Activated CD4-positive, alpha-beta memory T cell treated with anti-CD3 and anti-CD28 coated beads, Interleukin-2, amount 10 ng/mL, durations not matched to agents 7 days and 5 days (primary cell): Measurements from ENCODE around the gene GMDS. TPM values are rescaled to one million over a fixed set of nuclear protein-coding genes. Genes with fewer than 3 reads are reported as not detected.

Source experiments
- CTCF ChIA-PET: fragments of 350-600 bp; sonication (Branson Sonifier 250); formaldehyde crosslinking; loops from one replicate; lab custom pipeline; 2021; ENCODE audit warnings: antibody characterized with exemption, inconsistent platforms; lab: Charles Lee
- POLR2A ChIA-PET: fragments of 350-600 bp; sonication (Branson Sonifier 250); formaldehyde crosslinking; loops from one replicate; lab custom pipeline; 2021; ENCODE audit warnings: antibody characterized with exemption; lab: Charles Lee
- DNase-seq: peaks from one replicate; pipeline ENCODE4 v3.0.0-alpha.2; 2020
- H3K27ac Mint-ChIP-seq: one replicate; pipeline ENCODE4 v1.8.0; 2021; ENCODE audit warnings: mild to moderate bottlenecking, mixed read lengths
- H3K27me3 Mint-ChIP-seq: one replicate; pipeline ENCODE4 v1.8.0; 2021; ENCODE audit warnings: mixed read lengths
- H3K36me3 Mint-ChIP-seq: one replicate; pipeline ENCODE4 v1.8.0; 2021; ENCODE audit warnings: low read depth, mixed read lengths
- H3K4me1 Mint-ChIP-seq: one replicate; pipeline ENCODE4 v1.8.0; 2021; ENCODE audit warnings: mixed read lengths
- H3K4me3 Mint-ChIP-seq: one replicate; pipeline ENCODE4 v1.8.0; 2021; ENCODE audit warnings: mild to moderate bottlenecking, mixed read lengths
- H3K9me3 Mint-ChIP-seq: one replicate; pipeline ENCODE4 v1.8.0; 2021; ENCODE audit warnings: mixed read lengths
- total RNA-seq, 2 experiments: library from RNA; stranded (reverse); gene quantifications; one replicate each; pipeline ENCODE4 v1.2.3, GENCODE V29; 2021

Gene GMDS
- total RNA-seq, 2 experiments from 2014 or later = 23.7 to 24.7 TPM

DNA sequence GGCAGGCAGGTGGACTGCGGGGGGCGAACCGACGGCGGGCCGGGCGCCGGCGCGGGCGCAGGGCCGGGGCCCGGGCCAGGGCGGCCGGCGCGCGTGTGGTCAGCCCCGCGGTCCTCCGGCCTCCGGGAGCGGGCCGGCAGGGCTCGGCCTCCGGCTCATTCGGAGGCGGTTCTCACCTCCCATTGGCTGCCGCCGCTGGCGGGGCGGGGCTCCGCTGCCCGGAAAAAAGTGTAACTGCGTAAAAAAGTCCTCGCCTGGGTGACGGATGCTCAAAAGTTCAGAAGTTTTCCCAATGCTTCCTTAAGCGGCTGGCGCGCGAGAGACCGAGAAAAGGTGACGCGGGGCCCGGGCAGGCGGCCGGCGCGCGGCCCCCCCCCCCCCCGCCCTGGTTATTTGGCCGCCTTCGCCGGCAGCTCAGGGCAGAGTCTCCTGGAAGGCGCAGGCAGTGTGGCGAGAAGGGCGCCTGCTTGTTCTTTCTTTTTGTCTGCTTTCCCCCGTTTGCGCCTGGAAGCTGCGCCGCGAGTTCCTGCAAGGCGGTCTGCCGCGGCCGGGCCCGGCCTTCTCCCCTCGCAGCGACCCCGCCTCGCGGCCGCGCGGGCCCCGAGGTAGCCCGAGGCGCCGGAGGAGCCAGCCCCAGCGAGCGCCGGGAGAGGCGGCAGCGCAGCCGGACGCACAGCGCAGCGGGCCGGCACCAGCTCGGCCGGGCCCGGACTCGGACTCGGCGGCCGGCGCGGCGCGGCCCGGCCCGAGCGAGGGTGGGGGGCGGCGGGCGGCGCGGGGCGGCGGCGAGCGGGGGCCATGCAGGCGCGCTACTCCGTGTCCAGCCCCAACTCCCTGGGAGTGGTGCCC lies 635.5 kb downstream of the GMDS start, which contains the start of gene FOXC1:
Gene FOXC1, plus strand, starts transcription at position 268 of the 849 bp plus-strand sequence. Its CDS starts 531 bp downstream, at position 799.
- Mint-ChIP-seq H3K4me3 (peak within 1 kb of the TSS; percentile 59), H3K9me3 (no peaks in the 10 kb centered on the region), H3K27ac (no peak within 1 kb of the TSS), H3K4me1 (peaks cover 40% of the 10 kb centered on the region), H3K36me3 (peaks cover 11% of the 10 kb centered on the region), H3K27me3 (peaks cover 65% of the 10 kb centered on the region)
- ChIA-PET POLR2A (no interaction called here), CTCF (interaction anchor here (0.9 to 3.5 kb wide), 4 partner anchors 9 to 86 kb away, joined by 3 to 14 read pairs (median 4); no protein-coding TSS in a partner anchor)
- peak; percentile 52 for DNase-seq

DNA sequence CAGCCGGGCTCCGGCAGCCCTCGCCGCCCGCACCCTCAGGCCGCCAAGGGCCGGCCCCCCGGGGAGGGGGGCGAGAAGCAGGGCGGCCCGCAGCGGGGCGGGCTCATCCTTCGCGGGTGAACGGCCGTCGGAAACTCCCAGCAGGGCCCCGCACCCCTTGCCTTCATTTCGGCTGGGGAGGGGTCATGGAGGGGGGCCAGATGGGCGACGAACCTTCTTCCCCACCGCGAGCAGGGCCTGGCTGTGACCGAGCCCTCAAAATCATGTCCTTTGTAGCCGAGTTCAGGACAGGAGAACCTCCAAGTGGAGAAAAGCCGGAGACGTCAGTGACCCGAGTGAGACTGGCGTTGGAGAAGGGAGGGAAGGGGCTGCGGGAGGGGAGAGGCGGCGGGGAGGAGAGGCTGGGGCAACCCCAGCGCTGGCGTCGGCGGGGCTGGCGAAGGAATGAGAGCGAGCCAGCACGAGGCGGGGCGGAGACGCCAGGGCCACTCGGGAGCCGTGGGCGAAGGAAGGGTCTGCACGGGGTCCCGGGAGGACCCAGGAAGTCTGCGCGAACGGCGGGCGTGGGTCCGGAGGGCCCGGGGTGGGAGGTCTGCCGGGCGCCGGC lies 636.3 kb downstream of the GMDS start:
- DNase-seq = no peak
- POLR2A ChIA-PET = no interaction called here
- Mint-ChIP-seq H3K4me3 (peak overlapping the region; percentile 51), H3K36me3 (peaks cover 11% of the 10 kb centered on the region), H3K9me3 (no peaks in the 10 kb centered on the region), H3K4me1 (peaks cover 40% of the 10 kb centered on the region), H3K27ac (no peak overlapping the region), H3K27me3 (peaks cover 63% of the 10 kb centered on the region)
- CTCF ChIA-PET = interaction anchor here (1.4 to 3.1 kb wide), 4 partner anchors 13 to 1025 kb away, joined by 4 to 15 read pairs (median 4); no protein-coding TSS in a partner anchor

DNA sequence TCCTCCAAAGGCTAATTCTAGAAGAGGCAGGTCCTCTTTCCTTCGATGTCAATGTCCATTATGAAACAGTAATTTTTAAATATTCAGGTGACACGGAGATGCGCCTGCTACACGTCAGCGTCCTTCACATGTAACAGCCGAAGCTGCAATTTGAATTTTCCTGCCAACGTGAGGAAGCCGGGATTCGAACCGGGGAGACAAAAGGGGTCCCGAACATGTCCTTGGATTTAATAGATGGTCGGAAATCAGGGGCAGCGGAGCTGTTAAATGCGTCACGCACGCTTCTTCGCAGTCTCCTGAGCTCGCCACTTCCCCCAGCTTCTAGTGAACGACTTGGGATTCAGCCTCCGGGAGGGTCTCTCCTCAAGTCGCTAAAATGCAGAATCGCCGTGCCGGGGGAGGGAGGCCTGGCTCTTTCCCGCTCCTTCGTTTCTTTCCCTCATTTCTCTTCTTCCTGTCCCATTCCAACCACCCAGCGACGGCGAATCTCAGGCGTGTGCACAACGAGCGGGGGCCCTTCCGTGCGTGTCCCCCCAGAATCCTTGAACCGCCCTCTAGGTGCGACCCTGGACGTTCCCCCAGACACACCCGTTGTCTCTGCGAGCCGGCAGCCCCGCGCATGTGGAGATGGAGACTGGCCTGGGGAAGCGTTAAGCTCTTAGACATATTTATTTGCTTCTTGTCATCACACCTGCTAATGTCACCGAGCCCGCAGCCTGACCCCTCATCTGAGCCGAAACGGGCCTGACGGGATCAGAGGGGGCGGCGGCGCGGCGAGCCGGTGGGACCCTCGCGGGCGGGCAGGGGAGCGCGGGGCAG lies 637.0 kb downstream of the GMDS start:
- peaks cover 11% of the 10 kb centered on the region for H3K36me3 Mint-ChIP-seq
- no peaks in the 10 kb centered on the region for H3K9me3 Mint-ChIP-seq
- no peak for DNase-seq
- POLR2A ChIA-PET = interaction anchor here (1.0 kb wide), 1 partner anchor 489 kb away, joined by 3 read pairs; no protein-coding TSS in a partner anchor
- H3K4me1 Mint-ChIP-seq = peaks cover 36% of the 10 kb centered on the region
- peaks cover 66% of the 10 kb centered on the region for H3K27me3 Mint-ChIP-seq
- H3K27ac Mint-ChIP-seq = no peak overlapping the region
- CTCF ChIA-PET = interaction anchor here (1.1 to 3.1 kb wide), 3 partner anchors 12 to 1026 kb away, joined by 3 to 15 read pairs (median 4); no protein-coding TSS in a partner anchor
- H3K4me3 Mint-ChIP-seq = peak overlapping the region; percentile 44

DNA sequence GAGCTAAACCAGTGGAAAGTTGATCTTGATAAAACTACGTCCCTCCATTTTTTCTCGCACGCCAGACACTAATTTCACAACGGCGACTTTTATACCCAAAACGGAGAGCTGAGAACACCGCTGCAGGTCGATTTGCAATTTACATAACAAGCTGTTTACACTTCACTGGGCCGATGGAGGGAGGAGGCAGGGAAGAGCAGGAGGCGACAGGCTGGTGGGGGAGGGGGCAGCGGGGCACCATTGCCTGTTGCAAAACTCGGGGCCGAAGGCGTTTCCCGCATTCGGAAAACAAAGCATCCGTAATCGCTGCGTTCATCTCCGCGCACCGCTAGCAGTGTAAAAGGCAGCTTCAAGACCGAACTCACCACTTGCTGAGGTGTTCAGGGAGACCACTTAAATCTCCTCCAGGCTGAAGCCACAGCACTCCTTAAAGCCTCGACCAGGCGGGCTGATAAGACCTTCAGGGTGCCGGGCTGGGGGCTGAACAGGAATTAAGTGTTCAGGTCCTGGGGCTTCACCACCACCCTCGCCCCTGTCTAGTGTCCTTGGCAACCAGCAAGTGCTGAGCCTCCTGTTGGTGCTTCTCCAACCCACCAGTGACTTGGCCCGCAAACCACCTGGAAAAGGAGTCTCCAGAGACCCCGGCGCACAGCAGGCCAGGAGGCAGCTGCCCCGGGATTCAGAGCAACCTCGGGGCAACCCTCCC lies 637.7 kb downstream of the GMDS start:
- H3K4me3 Mint-ChIP-seq = peak overlapping the region; percentile 44
- H3K27me3 Mint-ChIP-seq = peaks cover 66% of the 10 kb centered on the region
- ChIA-PET POLR2A (interaction anchor here (1.0 kb wide), 1 partner anchor 490 kb away, joined by 3 read pairs; no protein-coding TSS in a partner anchor), CTCF (interaction anchor here (1.1 to 3.1 kb wide), 4 partner anchors 11 to 1027 kb away, joined by 3 to 15 read pairs (median 5); no protein-coding TSS in a partner anchor)
- peaks cover 34% of the 10 kb centered on the region for H3K4me1 Mint-ChIP-seq
- no peak overlapping the region for H3K27ac Mint-ChIP-seq
- DNase-seq = no peak
- H3K9me3 Mint-ChIP-seq = no peaks in the 10 kb centered on the region
- H3K36me3 Mint-ChIP-seq = peaks cover 11% of the 10 kb centered on the region

DNA sequence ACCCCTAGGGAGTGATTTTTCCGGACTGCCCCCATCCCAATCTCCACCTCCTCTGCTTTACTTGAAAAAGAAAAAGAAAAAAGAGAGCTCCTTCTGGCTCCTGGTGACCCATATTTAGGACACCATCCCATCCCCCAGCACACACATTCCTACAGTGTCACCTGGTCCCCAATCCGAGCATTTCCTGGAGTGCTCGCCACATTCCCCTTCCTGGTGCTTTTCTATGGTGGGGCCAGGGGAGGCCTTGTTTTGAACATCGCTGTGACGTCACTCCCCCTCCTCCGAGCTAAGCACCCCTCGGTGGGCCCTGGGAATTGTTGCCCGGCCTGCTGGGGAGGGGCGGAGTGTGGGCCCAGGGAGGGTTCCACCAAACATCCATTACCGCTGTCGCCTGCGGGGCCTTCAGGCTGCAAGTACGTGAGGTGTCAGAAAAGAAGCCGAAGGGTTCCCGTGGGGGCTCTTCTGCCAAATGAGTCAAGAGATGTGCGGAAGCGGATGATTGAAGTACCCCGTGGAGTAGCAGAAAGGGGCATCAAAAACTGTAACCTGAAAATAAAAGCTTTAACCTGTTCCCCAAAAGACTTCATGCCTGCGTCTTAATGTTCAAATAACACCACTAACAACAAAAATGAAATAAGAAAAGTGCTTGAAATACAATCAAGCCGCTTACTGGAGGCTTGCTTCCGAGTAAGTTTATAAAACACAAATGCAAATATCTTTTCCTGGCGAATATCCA lies 638.5 kb downstream of the GMDS start:
- CTCF ChIA-PET = interaction anchor here (1.3 to 3.1 kb wide), 3 partner anchors 10 to 1143 kb away, joined by 4 to 15 read pairs (median 6); no protein-coding TSS in a partner anchor
- no peaks in the 10 kb centered on the region for H3K9me3 Mint-ChIP-seq
- H3K4me1 Mint-ChIP-seq = peaks cover 30% of the 10 kb centered on the region
- POLR2A ChIA-PET = interaction anchor here (1.0 kb wide), 1 partner anchor 82 kb away, joined by 3 read pairs; no protein-coding TSS in a partner anchor
- peaks cover 8% of the 10 kb centered on the region for H3K36me3 Mint-ChIP-seq
- H3K4me3 Mint-ChIP-seq = peak overlapping the region; percentile 36
- DNase-seq = no peak
- H3K27me3 Mint-ChIP-seq = peaks cover 66% of the 10 kb centered on the region
- no peak overlapping the region for H3K27ac Mint-ChIP-seq

DNA sequence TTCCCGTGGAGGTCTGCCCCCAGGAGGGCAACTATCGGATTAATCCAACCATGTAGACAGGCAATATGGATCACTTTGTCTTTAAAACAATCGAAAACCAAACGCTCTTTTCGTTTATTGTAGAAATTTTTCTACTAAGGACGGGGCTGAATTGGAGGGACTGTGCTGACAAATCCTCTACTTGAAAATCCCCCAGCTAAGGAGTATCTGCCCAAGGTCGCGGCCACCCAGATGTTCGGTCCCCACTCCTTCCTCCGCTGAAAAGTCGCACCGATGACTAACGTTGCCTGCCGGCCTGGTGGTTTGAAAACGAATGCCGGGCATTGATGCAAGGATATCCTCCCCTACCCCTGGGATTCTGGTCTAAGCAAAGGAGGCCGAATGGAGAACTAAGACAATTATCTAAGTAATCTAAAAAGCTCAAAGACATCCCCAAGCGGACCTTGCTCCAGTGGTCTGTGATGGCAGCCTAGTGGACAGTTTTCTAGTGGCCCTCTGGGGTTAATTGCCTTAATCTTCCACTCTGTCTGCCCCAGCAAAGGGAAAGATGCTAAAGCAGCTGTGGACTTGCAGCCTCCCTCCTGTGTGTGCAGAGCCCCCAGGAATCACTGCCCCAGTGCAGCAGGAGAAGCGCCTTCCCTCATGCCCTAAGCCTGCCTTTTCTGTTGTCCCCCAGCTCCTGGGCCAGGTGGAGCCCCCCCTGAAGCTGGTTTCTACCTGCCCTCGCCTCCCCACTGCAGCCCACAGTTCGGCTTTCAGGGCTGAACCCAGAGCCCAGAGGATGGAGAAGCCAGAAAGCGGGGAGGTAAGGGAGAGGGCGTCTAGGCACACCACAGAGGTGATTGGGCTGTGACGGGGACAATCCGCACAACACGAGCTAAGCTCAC lies 639.3 kb downstream of the GMDS start:
- H3K36me3 Mint-ChIP-seq = peaks cover 7% of the 10 kb centered on the region
- no peak overlapping the region for H3K4me3 Mint-ChIP-seq
- no peak for DNase-seq
- peaks cover 67% of the 10 kb centered on the region for H3K27me3 Mint-ChIP-seq
- H3K9me3 Mint-ChIP-seq = no peaks in the 10 kb centered on the region
- H3K27ac Mint-ChIP-seq = no peak overlapping the region
- ChIA-PET POLR2A (interaction anchor here (1.0 kb wide), 1 partner anchor 81 kb away, joined by 3 read pairs; no protein-coding TSS in a partner anchor), CTCF (interaction anchor here (1.3 to 3.1 kb wide), 3 partner anchors 10 to 1144 kb away, joined by 4 to 15 read pairs (median 6); no protein-coding TSS in a partner anchor)
- peaks cover 28% of the 10 kb centered on the region for H3K4me1 Mint-ChIP-seq

DNA sequence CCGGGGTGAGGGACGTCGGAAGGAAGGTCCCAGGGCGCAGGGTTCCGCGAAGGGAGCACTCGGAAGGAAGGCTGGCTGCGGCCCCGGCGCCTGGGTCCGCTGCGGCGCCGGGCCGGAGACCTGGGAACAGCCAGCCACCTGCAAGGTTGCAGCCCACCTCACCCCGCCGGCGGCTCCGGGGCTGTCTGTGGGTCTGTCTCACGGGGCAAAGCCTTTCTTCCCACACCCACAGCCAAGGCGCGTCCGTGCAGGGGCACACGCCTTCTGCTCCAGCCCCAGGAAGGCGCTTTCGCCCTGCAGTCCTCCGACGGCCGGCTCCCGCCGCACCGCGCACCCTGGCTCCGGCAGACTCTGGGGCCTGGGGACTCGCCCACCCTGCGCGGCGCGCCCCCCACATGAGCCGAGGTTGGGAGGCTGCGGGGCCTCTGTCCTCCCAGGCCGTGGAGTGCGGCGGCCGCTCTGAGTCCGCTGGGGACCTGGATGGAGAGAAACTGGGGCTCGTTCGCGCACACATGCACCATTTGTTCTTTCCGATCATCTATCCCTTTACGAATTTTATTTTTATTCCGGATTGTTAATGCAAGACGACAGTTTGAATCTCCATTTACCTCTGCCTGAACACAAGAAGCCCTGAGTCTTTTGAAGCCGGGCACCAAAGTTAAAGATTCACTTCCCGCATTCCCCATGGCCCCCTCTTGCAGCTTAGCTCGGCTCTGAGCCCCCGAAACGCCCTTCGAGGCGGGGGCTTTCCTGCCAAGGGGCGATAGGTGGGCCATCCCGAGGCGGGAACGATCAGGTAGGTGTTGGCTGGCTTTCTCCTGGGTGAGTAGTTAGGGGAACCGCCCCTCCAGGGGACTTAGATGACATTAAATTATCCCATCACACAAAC lies 640.2 kb downstream of the GMDS start:
- ChIA-PET POLR2A (no interaction called here), CTCF (interaction anchor here (0.6 kb wide), 1 partner anchor 1029 kb away, joined by 3 read pairs; no protein-coding TSS in a partner anchor)
- Mint-ChIP-seq H3K27me3 (peaks cover 71% of the 10 kb centered on the region), H3K4me1 (peaks cover 24% of the 10 kb centered on the region), H3K4me3 (no peak overlapping the region), H3K27ac (no peak overlapping the region), H3K9me3 (no peaks in the 10 kb centered on the region), H3K36me3 (peaks cover 7% of the 10 kb centered on the region)
- DNase-seq = no peak

DNA sequence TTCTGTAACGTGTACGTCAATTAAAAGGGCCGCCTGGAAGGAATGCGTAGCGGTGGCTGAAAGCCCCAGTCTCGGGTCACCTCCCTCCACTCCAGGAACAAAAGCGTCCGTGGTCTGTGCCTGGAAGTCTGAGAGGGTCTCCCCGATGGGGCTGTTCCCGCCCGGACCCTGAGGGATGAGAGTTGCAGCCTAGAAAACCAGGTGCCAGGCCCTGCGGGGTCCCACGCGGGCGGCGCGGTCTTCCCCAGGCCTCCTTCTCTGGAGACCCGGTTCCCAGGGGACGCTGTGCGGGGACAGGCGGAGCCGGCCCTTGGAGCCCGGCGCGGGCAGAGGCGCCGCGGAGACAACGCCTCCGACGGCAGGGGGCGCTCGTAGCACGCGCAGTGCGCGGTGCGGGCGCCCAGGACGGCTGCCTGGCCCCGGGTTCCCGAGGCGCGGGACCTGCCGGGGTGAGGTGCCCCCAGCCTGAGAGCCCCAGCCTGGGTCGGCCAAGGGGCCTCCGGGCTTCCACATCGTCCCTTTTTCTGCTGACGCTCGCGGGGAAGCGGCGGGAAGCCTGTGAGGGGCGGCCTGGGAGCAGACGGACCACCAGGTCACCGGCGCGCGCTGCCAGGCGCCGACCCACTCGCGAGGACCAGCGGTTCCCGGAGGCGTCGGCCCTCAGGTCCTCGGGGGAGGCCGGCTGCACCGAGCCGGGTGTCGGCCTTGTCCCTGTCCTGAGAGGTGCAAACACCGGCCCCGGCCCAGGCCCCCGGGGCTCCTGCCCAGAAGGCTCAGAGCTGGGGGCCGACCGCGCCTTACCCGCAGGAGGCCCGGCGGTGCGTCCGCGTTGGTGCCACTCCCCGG lies 641.0 kb downstream of the GMDS start:
- H3K27ac Mint-ChIP-seq = no peak overlapping the region
- peaks cover 7% of the 10 kb centered on the region for H3K36me3 Mint-ChIP-seq
- peaks cover 24% of the 10 kb centered on the region for H3K4me1 Mint-ChIP-seq
- H3K27me3 Mint-ChIP-seq = peaks cover 80% of the 10 kb centered on the region
- no peaks in the 10 kb centered on the region for H3K9me3 Mint-ChIP-seq
- CTCF ChIA-PET = interaction anchor here (0.6 kb wide), 1 partner anchor 1030 kb away, joined by 3 read pairs; no protein-coding TSS in a partner anchor
- peak; percentile 61 for DNase-seq
- no peak overlapping the region for H3K4me3 Mint-ChIP-seq
- POLR2A ChIA-PET = no interaction called here

DNA sequence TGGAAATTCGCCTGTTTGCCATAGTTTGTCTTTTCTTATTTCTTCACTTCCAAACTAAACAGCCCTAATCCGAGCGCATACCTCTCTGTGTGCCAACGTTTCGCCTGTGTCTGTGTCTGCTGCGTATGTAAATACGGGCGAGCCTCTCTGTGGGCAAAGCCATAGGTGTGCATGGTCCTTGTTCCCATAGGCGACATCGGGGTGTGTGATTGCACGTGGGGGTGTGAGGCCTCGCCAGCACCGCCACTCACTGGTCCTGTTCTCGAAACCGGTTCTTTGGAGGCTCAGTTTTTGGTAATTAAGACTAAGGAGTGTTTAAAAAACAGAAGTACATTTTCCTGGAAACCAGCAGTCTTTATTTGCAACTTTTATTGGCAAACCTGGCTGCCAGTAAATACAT lies 641.7 kb downstream of the GMDS start:
- H3K4me3 Mint-ChIP-seq = no peak overlapping the region

More for the DNA sequence above, 641.7 kb downstream of the GMDS start:
- H3K27me3 Mint-ChIP-seq = peaks cover 77% of the 10 kb centered on the region
- peaks cover 6% of the 10 kb centered on the region for H3K36me3 Mint-ChIP-seq
- H3K27ac Mint-ChIP-seq = no peak overlapping the region
- H3K4me1 Mint-ChIP-seq = peaks cover 21% of the 10 kb centered on the region
- no peak for DNase-seq
- CTCF ChIA-PET = no interaction called here
- POLR2A ChIA-PET = no interaction called here
- no peaks in the 10 kb centered on the region for H3K9me3 Mint-ChIP-seq
